GM19351 (cell line): ENCODE results near the gene MFAP4.

ENCODE experiments used
- ATAC-seq: cut with Tn5 transposase; IDR thresholded peaks from one replicate; pipeline ENCODE4 v1.9.1; 2021; ENCODE audit warnings: mild to moderate bottlenecking, moderate library complexity; ENCODE audit not compliant: unreplicated experiment

The MFAP4 gene

DNA sequence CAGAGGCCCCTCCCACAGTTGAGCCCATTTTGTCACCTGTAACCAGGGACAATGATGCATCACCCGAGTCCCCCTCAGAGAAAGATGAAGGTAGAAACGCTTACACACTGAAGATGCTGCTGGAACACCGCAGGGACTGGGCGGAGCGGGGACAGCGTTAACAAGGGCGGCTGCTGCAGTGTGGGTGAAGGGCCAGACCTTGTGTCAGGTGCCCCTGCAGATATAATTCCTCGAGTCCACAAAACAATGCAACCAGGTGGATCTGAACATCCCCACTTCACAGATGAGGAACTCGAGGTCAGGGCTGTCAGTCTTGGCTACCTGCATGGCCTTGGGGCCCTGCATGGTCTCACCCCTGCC lies 15.0 kb downstream of the MFAP4 start:
- no peak for ATAC-seq

DNA sequence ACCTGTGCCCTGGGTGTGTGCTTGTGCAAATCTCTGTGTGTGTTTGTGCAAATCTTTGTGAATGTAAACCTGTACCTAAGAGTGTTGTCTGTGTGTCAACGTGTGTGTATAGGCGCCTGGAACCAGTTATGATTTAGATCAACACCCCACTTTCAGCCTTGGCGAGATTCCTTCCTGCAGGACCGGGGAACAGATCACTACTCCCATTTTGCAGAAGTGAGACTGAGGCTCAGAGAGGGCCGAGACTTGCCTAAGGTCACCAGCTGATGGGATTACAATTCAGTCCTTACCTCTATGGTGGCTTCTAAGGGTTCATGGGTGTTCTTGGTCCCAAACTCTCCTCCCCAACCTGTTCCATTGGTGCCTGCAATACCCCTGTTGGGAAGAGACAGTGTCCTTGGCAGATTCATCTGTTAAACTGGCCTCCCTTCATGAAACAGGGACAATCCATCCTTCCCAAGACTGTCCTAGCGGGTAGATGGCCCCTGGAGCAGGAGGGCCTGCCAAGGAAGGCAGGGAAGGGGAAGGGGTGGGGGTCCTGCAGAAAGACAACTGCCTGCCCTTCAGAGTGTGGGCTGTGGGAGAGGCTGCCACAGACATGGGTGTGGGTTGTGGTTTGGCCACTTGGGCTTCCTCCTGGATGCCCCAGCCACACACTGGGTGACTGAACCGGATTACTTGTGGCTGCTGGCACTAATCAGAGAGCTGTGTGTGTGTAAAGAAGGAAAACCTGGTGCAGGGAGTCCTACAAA lies 15.6 kb downstream of the MFAP4 start:
- ATAC-seq = no peak

DNA sequence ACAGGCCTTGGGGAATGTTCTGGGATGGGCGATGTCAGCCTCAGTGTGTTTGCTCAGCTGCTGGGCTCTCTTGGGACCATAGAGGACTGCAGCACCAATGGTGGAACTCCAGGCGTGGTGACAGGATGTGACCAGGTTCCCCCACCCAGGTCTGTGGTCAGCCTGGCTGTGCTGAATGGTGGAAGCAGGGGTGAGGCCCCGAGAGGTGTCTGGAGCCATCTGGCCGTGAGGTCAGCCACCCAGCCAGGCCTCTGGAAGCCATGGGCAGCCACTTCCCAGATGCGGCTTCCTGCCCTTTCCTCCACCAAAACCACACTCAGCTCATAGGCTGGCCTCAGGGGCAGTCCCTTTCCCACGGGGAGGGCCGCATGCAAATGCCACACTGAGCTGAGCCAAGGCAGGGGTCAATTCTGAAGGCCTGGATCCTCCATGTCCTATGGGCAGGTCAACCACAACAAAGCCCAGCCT lies 16.5 kb downstream of the MFAP4 start:
- ATAC-seq = peak; percentile 56

DNA sequence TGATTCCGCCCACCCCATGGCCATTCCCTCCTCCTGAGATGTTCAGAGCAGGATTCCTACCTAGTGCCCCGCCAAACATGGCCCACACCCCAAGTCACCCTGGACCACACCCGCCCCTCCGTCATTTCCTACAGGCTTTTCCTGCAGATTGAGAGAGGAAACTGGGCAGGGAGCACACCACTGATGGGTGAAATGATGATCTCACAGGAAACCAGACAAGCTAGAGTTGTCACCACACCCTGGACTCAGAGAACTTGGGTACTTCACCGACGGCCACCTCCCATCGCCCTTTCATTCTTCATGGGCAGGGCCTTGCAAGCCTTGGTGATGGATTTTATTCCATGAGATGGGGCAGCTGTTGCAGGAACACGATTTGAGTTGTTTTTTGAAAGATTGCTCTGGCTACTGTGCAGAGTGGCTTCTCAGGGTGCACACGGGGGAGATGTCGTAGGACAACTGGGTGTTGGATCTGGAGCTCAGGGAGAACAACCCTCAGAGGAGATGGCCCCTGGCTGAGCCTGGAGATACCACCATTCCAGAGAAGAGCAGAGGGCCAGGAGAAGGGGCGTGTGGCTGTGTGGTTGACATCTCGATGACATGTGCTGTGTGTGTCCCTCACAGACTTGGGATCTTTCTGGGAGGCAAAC lies 17.0 kb downstream of the MFAP4 start:
- ATAC-seq = no peak

DNA sequence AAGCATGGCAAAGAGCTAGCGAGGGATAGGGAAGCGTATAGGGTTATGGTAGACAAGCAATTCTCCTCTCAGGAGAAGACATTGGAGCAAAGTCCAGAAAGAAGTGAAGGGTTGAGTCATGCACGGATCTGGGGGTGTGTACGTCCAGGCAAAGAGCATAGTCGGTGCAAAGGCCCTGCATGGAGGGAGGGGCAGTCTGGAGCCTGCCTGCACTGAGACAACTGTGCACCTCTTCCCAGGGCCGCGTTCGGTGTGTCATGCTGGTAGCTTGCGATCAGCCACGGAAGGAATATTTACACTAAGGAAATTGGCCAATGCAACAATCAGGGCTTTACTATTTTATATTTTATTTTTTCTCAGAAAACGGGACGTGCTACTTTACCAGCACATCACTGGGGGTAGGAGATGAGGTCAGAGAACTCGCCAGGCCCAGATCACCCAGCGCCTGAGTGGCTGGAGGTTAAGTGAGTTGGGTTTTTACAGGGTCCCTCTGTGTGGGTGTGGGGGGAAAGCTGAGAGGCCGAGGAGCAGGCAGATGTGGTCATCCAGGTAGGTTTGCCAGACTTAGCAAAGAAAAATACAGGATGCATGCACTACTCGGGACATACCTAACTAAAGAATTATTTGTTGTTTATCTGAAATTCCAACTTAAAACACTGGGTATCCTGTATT lies 17.7 kb downstream of the MFAP4 start:
- ATAC-seq = no peak

DNA sequence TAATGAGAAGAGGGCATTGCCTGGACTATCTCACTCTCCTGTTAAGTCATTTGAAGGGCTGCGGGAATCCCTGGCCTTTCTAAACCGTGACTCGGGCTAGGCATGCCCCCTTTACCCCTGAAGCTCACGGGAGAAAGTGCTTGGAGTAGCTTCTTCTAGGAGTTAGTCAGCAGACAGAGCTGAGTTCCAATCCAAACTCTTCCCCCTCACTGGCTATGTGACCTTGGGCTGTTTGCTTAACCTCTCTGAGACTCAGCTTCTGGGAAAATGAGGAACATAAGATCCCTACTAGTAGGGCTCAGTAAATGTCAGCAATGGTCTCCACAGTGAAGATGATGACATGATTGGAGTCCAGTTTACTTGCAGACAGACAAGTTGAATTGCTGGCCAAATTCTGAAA lies 18.8 kb downstream of the MFAP4 start:
- no peak for ATAC-seq

DNA sequence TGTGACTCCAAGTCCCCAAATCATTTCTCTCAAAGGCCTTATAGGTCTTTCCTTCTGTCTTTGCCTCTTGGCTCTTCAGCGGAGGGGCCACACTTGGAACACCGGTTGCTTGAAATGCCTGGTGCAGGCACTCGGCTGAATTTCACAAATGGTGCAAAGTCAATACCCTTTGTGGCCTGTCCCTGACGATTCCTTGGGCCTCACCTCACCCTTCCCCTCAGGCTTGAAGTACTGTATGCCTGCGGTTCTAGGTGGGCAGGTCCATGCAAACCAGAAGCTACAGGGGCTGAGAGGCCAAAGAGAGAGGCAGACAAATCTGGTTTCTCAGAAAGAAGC lies 20.4 kb downstream of the MFAP4 start:
- no peak for ATAC-seq

DNA sequence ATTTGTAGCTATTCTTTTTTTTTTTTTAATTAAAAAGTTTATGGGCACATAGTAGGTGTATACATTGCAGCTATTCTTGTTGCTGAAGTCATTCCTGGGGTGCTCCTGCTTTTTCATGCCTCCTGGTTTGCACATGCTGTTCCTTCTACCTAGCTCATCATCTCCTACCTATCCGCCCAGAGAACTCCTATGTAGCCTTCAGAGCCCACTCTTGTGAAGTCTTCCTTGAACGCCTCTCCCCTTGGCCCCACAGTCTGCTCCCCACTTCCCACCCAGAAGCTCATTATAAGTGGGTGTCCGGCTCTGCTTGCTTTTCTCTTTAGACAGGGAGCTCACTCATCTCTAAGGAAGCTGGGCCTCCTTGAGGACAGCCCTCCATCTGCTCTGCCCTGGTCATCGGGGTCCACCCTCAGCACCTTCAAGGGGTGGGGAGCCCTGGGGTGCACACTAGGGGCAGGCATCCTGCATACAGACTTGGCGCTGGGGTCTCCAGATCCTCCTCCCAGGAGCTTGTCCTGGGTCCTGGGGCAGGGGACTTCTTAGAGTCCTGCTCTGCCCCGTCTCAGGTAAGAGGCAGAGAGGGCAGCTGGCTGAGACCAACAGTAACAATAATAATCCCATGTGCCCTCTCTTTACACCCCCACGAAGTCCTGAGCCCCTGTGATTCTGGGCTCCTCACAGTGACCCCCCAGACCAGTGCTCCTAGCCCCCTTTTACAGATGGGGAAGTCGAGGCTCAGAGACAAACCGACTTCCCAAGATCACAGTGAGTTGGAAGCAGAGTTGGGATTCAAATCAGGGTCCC lies 21.0 kb downstream of the MFAP4 start:
- no peak for ATAC-seq

DNA sequence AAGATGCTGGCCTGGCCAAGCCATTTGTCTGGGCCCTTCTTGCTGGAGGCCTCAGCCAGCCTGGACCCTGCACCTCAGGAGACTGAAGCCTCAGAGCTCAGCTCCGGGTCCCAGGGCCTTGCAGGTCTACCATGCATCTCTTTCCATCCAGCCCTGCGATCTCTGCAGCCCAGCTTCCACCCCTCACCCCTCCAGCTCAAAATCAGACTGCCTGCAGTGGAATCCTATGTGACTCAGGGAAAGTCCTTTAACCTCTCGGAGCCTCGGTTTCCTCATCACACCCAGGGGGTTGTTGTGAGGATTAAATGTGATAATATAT lies 21.5 kb downstream of the MFAP4 start:
- no peak for ATAC-seq

DNA sequence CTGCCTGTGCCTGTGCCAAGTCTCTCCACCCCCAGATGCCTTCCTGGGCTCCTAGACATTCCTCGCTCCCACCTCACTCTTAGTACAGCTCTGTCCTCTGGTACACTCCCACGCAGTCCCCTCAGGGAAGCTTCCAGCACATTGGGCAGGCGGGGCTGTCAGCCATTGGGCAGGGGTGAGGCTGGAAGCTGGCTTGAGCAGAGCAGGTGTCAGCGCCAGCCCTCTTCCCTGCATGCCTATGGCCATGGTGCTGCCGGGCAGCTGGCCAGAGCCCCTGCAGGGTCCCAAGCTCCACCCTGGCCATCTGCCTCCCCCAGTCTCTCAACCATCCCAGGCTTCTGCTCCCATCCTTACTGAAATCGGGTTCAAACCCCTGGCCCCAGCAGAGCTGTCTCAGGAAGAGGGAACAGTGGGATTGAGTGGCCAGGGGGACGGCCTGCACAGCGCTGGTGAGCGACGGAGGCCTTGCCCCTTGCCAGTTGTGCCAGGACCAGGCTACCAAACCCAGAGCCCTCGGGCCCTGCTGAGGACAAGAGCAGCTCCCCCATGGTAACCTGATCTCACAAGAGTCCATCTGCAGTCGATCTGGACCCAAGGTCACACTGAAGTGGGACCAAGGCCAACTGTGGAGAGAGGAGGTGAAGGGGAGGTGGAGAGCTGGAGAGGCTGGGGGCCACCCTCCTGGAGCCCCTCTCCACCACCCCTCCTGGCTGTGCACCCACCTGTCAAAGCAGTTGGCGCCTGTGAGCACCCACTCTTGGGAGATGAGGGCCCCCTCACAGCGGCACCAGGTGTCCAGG lies 22.1 kb downstream of the MFAP4 start:
- ATAC-seq = no peak

DNA sequence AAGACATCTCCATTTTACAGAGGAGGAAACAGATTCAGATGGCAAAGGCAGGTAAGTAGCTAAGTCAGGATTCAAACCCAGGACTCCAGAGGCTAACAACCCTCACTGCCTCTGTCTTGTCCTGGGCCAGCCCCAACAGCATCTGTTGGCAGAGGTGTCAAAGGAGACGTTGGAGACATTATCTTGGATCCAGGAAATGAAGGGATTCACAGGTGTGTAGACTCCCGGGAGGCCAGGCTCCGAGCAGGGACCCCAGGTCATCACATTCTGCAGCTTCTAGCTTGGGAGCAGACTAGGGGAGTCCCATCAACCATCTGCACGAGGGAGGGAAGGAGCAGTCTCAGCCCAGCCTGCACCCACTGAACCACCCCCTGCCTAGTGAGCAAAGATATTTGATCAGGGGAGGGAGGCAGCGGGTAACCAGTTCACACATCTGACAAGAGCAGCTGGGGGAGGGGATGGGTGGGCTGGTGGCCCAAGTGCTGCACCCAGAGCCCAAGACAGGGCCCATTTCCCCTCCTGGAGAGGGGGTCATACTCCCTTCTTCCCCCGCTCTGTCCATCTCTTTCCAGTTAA lies 23.4 kb downstream of the MFAP4 start:
- no peak for ATAC-seq

DNA sequence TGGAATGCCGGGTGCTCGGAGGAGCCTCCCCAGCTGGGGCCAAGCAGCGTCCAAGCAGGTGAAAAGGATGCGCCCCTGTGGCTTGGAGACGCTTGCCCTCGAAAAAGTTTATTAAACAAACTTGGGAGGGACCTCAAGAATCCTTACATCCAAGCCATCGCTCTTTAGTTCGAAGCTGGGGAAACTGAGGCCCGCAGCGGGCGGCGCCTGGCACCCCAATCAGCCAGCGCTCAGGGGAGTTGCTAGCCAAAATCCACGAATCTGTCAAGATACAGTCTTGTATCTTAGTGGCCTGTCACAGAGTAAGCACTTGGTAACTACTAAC lies 23.9 kb downstream of the MFAP4 start:
- ATAC-seq = no peak

DNA sequence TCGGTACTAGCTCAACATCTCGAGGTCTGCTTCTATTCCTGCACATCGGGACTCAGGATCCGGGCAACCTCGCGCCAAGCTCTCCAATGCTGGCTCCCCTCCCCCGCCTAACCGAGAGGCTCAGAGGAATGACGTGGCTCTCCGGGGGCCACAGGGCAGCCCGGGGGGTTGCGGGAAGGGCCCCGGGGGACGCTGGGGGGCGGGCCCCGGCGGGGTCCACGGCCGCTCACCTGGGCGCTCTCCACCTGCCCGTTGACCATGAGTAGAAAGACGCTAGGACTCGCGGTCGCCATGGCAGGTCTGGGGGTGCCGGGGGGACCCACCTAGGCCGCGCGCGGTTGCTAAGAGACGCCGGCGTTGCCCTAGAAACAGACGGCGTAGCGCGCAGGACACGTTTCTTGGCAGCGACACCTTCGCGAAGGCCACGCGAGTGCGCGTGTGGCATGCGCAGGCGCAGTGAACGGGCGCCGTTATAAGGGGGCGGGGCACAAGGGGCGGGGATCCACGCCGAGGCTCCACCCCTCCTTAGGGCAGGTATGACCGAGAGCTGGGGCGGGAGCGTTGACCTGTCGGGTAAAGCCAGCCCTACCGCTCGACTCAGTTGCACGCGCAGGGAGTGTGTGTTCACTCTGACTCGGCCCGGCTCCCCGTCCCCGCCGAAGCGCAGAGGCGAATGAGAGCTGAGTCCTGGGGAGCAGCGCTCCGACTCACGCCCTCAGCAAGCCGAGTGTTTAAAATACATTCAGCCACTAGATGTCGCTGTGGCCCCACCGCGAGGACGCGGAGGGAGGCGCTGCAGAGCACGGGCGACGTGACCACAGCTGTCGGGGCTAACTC lies 24.5 kb downstream of the MFAP4 start, which contains the start of gene B9D1:
Gene B9D1, minus strand, starts transcription at position 447 of the 837 bp plus-strand sequence. Its CDS starts 154 bp downstream, at position 293.
- ATAC-seq = peak; percentile 76

DNA sequence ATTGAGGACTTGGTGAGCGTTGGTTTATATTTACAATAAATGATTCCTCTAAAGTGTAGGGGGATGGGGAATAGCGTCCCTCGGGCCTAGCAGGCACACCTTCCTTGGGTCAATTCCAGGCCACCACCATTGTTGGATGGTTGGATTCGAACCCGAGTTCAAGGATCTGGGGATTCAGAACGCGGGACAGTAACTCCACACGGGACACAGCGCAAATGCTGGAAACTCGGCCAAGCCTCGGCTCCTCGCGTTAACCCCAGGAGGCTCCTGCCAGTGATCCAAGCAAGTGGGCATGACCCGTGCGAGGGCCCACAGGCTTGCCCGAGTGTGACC lies 25.1 kb downstream of the MFAP4 start:
- ATAC-seq = no peak

DNA sequence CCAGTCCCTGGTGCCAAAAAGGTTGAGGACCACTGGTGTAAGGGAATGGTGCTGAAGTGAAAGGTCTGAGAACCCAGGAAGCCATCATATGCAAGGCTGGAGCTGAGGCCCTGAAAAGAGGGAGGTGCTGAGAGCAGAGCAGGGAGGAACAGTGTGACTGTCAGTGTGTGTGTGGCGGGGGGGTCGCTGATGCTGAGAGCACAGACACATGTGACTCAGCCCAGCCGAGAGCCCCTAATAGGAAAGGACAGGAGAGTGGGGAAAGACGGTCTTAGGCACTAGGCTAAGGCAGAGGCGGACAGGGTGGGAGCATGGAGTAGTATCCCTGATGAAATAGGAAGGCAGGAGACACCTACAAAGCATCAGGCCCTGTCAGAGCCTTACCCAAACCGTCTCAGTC lies 25.7 kb downstream of the MFAP4 start:
- ATAC-seq = no peak

DNA sequence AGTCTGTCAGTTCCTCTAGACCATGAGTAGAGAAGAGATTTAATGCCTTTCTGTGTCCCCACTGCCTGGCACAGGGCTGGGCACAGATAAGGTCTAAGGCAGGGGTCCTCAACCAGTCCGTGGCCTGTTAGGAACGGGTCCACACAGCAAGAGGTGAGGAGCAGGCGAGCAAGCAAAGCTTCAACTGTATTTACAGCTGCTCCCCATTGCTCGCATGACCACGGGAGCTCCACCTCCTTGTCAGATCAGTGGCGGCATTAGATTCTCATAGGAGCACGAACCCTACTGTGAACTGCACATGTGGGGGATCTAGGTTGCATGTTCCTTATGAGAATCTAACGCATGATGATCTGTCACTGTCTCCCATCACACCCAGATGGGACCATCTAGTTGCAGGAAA lies 26.2 kb downstream of the MFAP4 start:
- ATAC-seq = no peak

DNA sequence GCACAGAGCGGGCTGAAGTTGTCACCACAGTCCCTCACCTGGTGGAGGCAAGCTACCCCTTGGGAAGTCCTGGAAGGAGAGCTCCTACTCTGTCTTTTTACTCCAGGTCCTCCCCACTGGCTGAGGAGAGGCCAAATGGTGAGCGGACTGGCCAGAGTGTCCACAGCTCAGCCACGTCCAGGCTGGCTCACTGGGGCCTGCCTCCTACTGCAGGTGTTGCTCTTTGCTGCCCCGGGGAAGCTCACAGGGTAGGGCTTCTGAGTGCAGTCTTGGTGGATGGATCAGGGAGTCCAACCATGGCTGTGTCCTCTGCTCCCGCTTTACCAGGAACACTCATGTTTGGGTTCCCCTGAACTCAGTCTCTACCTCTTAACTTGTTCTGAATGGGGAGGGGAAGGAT lies 27.1 kb downstream of the MFAP4 start:
- ATAC-seq = no peak

DNA sequence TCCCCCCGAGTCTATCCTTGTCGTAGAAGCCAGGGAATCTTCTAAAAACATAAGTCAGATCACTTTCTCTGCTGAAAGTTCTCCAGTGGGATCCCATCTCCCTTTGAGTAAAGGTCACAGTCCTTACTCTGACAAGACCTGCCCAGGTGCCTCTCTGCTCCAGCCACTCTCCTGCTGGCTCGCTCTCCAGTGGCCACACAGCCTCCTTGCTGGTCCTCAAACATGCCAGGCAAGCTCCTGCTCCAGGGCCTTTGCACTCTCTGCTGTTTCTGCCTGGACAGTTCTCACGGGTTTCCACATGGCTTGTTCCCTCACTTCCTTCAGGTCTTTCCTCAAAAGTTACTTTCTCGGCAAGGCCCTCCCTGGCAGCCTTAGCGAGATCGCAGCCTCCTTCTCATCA lies 27.8 kb downstream of the MFAP4 start:
- no peak for ATAC-seq

DNA sequence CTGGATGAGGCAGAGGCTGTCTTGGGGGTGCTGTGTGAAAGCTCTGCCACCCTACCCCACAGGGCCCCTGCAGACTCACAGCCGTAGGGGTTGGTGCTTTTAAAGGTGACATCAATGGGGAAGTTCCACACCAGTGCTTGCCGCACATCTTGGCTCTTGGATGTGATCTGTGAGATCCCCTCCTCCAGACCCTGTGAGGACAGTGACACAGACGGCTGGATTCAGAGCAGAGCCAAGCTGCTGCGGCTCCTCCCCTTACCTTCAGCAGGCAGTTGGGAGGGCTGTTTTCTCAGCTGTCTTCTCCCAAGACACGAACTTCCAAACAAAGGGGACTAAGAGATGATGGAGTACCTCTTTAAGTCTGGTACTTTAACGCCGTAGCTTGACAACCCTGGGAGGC lies 29.2 kb downstream of the MFAP4 start:
- no peak for ATAC-seq

DNA sequence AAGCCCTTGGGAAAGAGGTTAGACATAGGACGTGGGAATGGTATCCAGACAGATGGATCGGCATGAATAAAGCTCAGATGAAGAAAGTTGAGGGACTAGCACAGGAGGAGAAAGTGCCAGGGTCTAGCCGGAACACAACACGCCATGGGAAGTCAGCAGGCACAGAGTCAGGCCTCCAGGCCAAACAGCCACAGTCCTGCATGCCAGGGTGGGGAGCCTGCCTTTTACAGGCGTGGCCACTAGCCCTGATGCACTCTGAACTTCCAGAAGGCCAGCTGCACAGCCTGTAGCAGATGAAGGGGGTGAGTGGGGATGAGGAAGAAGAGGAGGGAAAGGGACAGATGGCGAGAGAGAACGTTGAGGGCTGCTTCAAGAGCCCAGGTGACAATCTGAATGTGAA lies 29.6 kb downstream of the MFAP4 start:
- no peak for ATAC-seq
